Esophagus muscularis mucosa (tissue), 4 donors: Measurements from ENCODE around the gene LSM3.

Experiments used
- EP300 ChIP-seq: sonication (generic); formaldehyde crosslinking; IDR thresholded peaks from one replicate; pipeline ENCODE4 v1.6.1; 2017; ENCODE audit warnings: antibody characterized with exemption
- POLR2A ChIP-seq: fragments of 450-650 bp; IDR thresholded peaks from one replicate; pipeline ENCODE4 v1.6.1; 2017; ENCODE audit warnings: antibody characterized with exemption, moderate library complexity, mild to moderate bottlenecking, low read depth
- POLR2AphosphoS5 ChIP-seq, 2 donors: sonication (generic); formaldehyde crosslinking; IDR thresholded peaks; one replicate each; pipeline ENCODE4 v1.6.1; 2017; ENCODE audit warnings: antibody characterized with exemption in 2 of 2
- TF ChIP-seq, protein P1 (sequence below), 3 experiments: fragments of 200-600 bp in 2 of 3; fragments of 450-650 bp in 1 of 3; sonication (generic) in 2 of 3; IDR thresholded peaks; one replicate each; pipeline ENCODE4 v1.5.1; 2017 to 2019; ENCODE audit warnings: antibody characterized with exemption in 3 of 3, mild to moderate bottlenecking in 2 of 3, moderate library complexity in 1 of 3

DNA sequence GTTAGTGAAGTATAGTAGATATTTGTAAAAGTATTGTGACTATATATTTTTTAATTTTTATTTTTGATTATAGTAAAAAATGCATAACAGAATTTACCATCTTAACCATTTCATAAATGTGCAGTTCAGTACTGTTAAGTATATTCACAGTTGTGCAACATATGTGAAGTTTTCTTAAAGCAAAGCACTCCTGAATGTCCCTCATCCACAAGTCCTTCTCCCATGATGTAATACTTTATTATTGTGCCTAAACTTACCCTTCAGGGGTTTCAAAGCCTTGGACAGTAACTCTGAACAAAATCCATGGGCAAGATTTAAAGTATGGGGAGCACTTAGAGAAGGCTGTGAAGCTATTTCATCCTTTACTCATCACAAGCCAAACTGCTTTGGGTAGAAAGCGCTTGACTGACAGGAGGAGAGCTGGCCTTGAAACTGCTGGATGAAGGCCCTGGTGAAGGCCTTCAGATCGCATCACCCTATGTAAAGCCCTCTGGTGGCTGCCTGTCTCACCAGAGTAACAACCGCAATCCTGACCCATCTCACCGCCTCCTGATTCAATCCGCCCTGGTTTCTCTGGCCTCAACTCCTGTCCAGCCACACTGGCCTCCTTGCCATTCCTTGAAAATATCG, 28.0 kb downstream of the LSM3 start:
- TF ChIP-seq POLR2A (no peak), EP300 (no peak), POLR2AphosphoS5 (IDR thresholded peaks at IDR 0.05) (no peak)
- TF ChIP-seq, protein P1, sequence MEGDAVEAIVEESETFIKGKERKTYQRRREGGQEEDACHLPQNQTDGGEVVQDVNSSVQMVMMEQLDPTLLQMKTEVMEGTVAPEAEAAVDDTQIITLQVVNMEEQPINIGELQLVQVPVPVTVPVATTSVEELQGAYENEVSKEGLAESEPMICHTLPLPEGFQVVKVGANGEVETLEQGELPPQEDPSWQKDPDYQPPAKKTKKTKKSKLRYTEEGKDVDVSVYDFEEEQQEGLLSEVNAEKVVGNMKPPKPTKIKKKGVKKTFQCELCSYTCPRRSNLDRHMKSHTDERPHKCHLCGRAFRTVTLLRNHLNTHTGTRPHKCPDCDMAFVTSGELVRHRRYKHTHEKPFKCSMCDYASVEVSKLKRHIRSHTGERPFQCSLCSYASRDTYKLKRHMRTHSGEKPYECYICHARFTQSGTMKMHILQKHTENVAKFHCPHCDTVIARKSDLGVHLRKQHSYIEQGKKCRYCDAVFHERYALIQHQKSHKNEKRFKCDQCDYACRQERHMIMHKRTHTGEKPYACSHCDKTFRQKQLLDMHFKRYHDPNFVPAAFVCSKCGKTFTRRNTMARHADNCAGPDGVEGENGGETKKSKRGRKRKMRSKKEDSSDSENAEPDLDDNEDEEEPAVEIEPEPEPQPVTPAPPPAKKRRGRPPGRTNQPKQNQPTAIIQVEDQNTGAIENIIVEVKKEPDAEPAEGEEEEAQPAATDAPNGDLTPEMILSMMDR (IDR thresholded peaks at IDR 0.05) = no peak
